ENCODE measurements around the gene LEPROT.
"Not testable (repeated sequence)": the region's sequence is repeated elsewhere in the genome, so short reads cannot be mapped to it uniquely, and the experiment has no call there.

LEPROT gene

GRCh38 chr1:65435987-65436386 lies 15.5 kb downstream of the LEPROT start:
- DNase-seq (ENCODE audit: extremely low read depth in 1 of 2, low read depth in 1 of 2): no peak

- DNase-seq (ENCODE audit: extremely low read depth in 1 of 2, low read depth in 1 of 2): no peak
Measured at GRCh38 chr1:65437616-65438015, 17.1 kb downstream of the LEPROT start.

- DNase-seq (ENCODE audit: extremely low read depth in 1 of 2, low read depth in 1 of 2): no peak
Measured at GRCh38 chr1:65440322-65440900, 19.9 kb downstream of the LEPROT start.

- no peak for DNase-seq (ENCODE audit: extremely low read depth in 1 of 2, low read depth in 1 of 2)
Measured at GRCh38 chr1:65440915-65441314, 20.4 kb downstream of the LEPROT start.

- no peak for DNase-seq (ENCODE audit: extremely low read depth in 1 of 2, low read depth in 1 of 2)
Measured at GRCh38 chr1:65441464-65441863, 21.0 kb downstream of the LEPROT start.

GRCh38 chr1:65442442-65442841 lies 22.0 kb downstream of the LEPROT start:
- DNase-seq (ENCODE audit: extremely low read depth in 1 of 2, low read depth in 1 of 2): no peak

GRCh38 chr1:65443647-65444046 lies 23.2 kb downstream of the LEPROT start:
- DNase-seq (ENCODE audit: extremely low read depth in 1 of 2, low read depth in 1 of 2): no peak

- DNase-seq (ENCODE audit: extremely low read depth in 1 of 2, low read depth in 1 of 2): no peak
Measured at GRCh38 chr1:65444128-65444640, 23.7 kb downstream of the LEPROT start.

- DNase-seq (ENCODE audit: extremely low read depth in 1 of 2, low read depth in 1 of 2): no peak
Measured at GRCh38 chr1:65445837-65446236, 25.4 kb downstream of the LEPROT start.

GRCh38 chr1:65449214-65449823 lies 28.9 kb downstream of the LEPROT start:
- no peak for DNase-seq (ENCODE audit: extremely low read depth in 1 of 2, low read depth in 1 of 2)

GRCh38 chr1:65455678-65456077 lies 35.2 kb downstream of the LEPROT start:
- not testable (repeated sequence) for DNase-seq (ENCODE audit: extremely low read depth in 1 of 2, low read depth in 1 of 2)

GRCh38 chr1:65456481-65456880 lies 36.0 kb downstream of the LEPROT start:
- no peak for DNase-seq (ENCODE audit: extremely low read depth in 1 of 2, low read depth in 1 of 2)

GRCh38 chr1:65457868-65458267 lies 37.4 kb downstream of the LEPROT start:
- DNase-seq (ENCODE audit: extremely low read depth in 1 of 2, low read depth in 1 of 2): no peak

GRCh38 chr1:65458730-65459396 lies 38.4 kb downstream of the LEPROT start:
- no peak for DNase-seq (ENCODE audit: extremely low read depth in 1 of 2, low read depth in 1 of 2)

- no peak for DNase-seq (ENCODE audit: extremely low read depth in 1 of 2, low read depth in 1 of 2)
Measured at GRCh38 chr1:65459397-65459768, 38.9 kb downstream of the LEPROT start.

GRCh38 chr1:65465837-65466236 lies 45.4 kb downstream of the LEPROT start:
- not testable (repeated sequence) for DNase-seq (ENCODE audit: extremely low read depth in 1 of 2, low read depth in 1 of 2)

GRCh38 chr1:65467536-65467935 lies 47.1 kb downstream of the LEPROT start:
- DNase-seq (ENCODE audit: extremely low read depth in 1 of 2, low read depth in 1 of 2): no peak

GRCh38 chr1:65469126-65469888 lies 48.8 kb downstream of the LEPROT start:
- DNase-seq (ENCODE audit: extremely low read depth in 1 of 2, low read depth in 1 of 2): no peak

GRCh38 chr1:65469889-65470340 lies 49.4 kb downstream of the LEPROT start:
- DNase-seq (ENCODE audit: extremely low read depth in 1 of 2, low read depth in 1 of 2): no peak

GRCh38 chr1:65470766-65471165 lies 50.3 kb downstream of the LEPROT start:
- no peak for DNase-seq (ENCODE audit: extremely low read depth in 1 of 2, low read depth in 1 of 2)

- DNase-seq (ENCODE audit: extremely low read depth in 1 of 2, low read depth in 1 of 2): no peak
Measured at GRCh38 chr1:65471213-65471833, 50.9 kb downstream of the LEPROT start.

Measured in activated CD8-positive, alpha-beta memory T cell treated with anti-CD3 and anti-CD28 coated beads for 1 hour (primary cell).